Stimulated activated CD8-positive, alpha-beta memory T cell treated with anti-CD3 and anti-CD28 coated beads, Interleukin-7, amount 100 ng/mL, for 1 hour (primary cell): ENCODE measurements around the gene SLAIN1.
A peak's percentile ranks its signal among the peaks of the same experiment; 100 is the strongest.

Experiments used
- DNase-seq, 2 donors: peaks; one replicate each; pipeline ENCODE4 v3.0.0-alpha.2; 2020; ENCODE audit warnings: low read depth in 2 of 2

SLAIN1 gene

DNA sequence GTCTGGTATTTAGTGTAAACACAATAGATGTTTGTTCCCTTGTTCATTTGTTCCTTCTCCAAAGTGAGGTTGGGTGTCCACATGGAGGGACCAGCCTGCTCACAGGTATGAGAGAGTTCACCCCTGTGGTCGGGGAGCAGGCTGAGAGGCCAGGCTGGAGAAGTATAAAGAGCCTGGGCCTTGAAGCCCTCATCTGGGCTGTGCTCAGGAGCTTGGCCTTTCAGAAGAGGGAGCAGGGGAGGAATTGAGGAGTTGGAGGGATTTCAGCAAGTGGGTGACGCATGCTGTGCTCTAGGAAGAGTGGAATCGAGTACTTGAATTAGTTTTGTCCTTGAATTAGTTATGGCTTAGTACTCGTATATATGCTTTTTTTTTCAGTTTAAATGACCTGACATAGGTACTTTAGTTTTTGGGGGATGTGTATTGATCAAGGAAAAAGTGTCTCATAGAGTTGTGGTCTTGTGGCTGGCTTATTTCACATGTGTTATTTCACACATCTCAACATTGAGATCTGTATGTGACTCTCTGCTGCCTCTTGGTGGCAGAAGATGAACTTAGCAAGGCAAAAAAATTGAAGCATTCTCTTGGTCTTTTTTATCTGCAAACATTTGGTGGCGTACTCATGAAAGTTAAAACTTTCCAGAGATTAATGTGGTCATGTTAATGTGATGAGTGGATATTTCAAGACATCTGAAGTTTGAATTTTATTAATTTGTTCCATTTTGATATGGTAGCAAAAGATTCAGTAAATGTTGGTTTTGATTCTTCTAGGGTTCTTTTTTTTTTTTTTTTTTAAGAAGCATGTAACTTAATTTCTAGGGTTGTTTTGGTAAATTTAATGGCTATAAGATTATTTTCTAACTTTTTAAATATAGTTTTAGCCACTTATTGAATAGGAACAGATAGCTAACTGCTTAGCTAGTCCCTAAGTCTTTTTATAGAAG lies 54.3 kb downstream of the SLAIN1 start:
- DNase-seq = peak in 1 of 2 donors; percentile 11

DNA sequence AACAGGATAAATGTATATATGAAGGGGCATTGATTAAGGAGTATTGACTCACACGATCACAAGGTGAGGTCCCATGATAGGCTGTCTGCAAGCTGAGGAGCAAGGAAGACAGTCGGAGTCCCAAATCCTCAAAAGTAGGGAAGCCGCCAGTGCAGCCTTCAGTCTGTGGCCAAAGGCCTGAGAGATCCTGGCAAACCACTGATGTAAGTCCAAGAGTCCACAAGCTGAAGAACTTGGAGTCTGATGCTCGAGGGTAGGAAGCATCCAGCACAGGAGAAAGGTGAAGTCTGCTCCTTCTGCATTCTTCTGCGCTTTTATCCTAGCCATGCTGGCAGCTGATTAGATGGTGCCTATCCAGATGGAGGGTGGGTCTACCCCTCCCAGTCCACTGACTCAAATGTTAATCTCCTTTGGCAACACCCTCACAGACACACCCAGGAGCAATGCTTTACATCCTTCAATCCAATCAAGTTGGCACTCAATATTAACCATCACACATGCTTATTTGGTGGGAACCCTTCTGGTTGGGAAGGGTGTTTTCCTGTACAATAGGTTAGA lies 55.1 kb downstream of the SLAIN1 start:
- no peak for DNase-seq

DNA sequence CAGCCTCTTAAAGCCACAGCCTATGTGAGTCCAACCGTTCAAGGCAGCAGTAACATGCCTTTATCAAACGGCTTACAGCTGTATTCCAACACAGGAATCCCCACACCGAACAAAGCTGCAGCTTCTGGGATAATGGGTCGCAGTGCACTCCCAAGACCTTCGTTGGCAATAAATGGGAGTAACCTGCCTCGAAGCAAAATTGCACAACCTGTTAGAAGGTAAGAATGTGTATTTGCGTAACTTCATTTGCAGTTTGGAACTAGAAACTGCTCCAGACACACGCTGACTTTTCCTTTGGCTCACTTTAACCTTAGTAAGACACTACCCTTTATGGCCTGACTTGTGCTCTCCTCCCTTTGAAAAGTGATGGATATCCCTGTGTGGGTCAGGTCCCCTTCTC lies 63.4 kb downstream of the SLAIN1 start:
- DNase-seq = no peak

DNA sequence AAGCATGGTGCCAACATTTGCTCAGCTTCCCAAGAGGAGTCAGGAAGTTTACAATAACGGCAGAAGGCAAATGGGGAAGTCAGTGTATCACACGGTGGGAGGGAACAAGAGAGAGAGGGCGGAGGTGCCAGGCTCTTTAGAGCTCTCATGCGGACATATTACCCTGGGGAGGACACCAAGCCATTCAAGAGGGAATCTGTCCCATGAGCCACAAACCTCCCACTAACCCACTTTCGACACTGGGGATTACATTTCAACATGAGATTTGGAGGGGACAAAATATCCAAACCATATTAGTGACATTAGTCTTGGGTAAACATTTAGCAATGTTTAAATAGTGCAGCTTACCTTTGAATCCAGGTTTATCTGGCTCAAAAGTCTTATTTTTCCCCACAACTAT lies 69.9 kb downstream of the SLAIN1 start:
- DNase-seq = no peak

DNA sequence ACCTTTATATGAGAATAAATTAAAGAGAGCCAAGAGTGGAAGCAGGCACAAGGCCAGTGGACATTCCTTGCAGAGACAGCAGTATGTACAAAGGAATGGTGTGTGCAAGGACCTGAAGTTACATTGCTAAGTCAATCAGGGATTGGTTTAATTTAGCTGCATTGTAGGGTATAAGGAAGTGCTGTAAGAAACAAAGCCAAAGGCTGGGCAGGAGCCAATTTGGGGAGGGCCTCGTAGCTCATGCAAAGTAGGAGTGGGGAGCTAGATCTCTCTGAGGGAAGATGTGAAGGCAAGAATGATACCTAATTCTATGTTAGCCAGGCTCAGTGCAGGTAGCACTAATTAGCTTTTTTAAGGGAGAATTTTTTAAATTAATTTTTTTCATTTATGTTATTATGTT lies 76.7 kb downstream of the SLAIN1 start:
- no peak for DNase-seq

DNA sequence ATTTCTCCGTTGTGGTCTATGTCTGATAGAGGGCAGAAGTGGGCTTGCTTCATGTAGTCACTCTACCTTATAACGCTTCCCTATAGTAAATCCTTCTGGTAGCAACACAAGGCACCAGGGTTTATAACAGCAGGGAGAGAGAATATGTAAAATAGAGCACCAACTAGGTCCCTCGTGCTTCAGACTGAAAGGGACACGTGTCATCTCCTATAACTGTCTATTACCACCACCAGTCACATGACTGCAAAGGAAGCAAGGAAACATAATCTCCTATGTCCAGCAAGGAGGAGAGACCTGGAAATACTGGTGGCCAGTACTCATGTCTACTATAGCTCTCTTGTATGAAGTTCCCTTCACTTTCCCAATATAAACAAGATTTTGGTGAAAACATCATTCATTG lies 79.2 kb downstream of the SLAIN1 start:
- DNase-seq = no peak

DNA sequence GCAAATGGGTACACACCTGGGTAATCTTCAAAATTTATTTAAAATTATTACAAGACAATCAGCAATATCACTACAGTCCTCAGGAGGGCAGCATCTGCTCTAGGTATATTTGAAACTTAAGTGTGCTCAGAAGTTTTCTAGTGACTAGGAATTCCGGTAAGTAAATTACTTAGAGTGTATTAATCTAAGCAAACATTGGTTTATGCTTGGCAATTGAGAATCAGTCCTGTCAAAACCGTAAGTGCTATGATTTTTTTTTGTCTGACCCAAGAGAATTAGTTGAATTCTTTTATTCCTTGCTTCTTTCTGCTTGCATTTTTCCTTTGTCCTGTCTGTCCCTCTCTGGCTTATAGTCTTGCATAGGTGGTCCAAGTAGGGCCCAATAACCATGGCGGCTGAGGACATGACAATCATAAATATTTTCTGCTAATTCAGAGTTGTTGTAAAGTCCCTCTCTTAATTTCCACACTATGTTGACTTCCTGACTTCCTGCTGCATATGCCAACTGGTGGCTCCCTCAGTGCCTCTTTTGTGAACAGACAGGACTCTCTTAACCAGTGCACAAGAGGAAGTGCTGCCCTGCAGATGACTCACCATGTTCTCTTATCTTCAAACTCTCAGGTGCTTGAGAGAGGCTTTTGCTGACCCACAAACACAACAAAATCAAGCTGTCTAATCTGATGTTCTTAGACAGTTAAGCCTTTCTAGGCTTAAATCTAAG lies 82.2 kb downstream of the SLAIN1 start:
- no peak for DNase-seq

DNA sequence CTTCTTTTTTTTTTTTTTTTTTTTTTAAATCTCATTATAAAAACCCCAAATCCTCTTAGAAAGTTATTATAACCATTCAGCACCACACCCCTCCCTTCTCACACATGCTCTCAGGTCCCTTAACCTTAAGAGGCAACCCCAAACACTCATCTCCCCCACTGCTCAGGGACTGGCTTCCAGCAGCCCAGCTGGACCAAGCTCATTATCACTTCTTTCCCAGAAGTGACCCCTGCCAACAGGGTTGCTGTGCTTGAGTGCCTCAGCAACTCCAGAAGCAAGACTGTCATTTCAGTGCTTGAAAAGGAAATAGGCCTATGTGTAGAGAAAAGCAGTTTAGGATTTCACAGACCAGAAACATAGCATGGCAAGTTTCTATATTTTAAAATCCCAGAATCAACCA lies 84.3 kb downstream of the SLAIN1 start:
- DNase-seq = no peak

DNA sequence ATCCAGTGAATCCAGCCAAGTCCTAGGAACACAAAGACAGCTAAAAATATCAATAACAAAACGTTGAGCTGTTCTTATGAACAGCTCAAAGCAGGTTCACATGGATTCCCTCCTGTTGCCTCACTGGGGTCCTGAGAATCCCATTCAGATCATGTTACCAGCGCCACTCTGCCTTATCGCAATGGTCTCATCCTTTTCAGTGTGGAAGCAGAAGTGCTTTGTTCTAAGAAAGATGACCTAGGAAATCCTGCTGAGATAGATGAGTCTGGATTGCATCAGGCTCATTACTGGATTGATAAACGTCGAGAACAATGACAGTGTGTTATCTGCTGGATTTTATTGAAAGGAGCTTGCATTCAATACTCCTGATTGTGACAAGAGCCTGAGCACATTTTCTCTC lies 87.0 kb downstream of the SLAIN1 start:
- no peak for DNase-seq

DNA sequence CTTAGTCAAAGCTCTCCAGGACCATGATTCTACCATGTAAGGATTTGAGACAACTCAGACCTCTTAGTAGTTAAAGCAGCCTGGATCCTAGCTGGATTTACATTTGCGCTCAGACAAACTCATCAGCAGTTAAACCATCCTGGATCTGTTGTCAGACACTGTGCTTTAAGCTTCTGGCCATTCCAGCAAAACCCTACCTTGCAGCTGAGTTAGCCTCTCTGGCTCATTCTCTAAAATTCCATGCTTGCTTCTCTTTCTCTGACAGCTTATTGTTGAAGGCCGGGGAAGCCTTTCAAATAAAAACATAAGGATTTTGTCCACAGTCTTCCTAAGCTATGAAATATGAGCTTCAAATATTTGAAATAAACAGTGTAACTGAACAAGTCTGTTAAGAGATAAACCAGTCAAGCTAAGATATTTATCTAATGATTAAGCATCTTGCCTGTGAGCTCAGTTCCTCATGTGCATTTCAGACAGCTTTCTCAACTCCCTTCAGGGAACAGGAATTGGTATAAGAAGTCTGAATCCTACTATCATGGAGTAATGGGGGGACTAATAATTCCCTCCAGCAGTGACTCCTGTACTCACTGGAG lies 89.3 kb downstream of the SLAIN1 start:
- DNase-seq = no peak

DNA sequence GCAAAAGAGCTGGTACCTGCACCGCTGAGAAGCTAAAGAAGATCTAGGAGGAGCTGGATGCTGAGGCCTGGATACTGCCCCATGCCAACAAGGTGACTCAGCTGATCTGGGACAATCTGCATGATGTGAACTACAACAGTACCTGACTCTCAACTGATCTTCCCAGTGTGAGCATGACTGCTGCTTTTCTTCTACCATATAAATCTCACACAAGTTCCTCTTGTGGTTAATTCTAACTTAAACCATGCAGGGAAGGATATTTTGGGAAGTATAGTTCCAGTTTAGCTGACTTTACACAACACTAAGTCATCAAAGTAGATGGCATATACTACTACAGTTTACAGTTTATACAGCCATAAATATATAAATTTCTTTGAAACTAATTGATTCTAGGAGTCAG lies 91.9 kb downstream of the SLAIN1 start:
- DNase-seq = no peak

DNA sequence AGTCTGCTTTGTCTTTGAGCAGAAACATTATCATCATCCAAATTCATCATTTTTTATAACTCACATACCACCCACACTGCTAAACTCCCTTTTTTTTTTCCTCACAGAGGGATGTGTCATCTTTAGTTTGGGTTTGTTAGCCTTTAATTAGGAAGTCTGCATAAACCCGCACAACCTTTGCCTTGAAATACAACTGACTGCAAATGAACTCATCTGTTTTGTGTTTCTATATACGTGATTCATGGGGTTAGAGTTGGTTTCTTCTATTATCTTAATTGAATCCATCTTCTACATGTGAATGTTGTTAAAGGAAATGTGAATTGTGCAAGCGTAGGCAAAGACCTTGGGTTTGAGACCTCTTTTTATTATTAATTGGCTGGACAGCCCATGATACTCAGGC lies 102.7 kb downstream of the SLAIN1 start:
- DNase-seq = no peak

DNA sequence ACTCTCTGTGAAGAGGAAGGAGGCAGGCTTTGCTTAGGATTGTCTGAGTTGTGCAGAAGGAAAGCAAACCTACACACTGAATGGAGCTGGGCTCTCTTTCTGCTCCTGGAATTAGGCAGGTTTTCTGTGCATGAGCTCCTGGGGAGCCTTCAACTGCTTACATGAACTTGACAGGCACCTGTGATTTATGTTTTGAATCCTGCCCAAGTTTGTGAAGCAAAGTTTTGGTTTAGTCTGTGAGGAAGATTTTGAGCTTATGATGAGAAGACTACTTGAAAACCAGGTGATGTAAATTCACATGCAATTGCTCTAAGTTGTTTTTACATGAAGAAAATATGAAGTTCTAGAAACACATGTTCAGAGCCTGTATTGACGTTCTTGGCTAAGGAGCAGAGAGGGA lies 109.0 kb downstream of the SLAIN1 start:
- no peak for DNase-seq

DNA sequence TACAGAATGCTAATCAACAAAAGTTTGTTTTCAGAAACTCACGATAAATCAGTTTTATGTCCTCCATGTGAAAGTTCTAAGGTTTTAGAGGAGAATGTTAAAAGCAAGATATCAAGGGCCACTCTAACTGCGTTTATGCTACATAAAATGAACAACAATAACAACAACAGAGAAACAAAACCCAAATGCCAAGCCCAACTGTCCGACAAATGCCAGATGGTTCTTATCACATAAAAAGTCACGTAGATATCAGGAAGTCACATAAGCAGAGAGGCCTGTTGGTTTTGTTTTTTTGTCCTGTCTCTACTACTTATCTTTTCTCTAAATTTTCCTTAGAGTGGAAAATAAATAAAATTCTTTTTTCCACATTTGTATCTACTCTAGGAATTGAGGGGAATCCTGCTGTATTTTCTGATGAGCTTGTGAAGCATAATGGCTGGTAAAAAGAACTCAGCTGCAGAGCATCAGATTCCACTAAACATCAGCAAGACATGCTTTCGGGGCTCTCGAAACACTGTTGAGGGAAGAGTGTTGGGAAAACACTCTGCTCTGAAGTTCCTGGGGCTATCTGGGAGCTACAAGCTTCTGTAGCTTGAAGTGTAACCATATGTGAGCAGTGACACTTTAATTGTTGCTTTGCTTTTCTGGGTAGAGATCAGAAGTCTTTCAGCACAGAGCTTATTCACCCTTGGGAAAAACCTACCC lies 110.1 kb downstream of the SLAIN1 start:
- no peak for DNase-seq

DNA sequence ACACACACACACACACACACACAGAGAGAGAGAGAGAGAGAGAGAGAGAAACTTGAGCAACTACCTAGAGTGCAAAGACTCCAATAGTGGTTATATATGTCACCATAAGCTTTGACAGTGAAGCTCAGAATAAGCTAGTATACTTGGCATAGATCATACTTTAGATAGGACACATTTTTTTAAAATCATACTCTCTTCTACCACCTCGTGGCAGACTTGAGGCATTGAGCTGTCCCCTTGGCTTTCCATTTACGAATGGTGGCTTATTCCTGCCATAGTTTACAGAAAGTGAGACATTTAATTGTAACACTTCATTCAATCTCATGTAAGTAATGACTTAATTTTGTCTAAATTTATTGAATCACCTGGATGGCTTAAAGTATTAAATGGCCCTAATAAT lies 112.9 kb downstream of the SLAIN1 start:
- no peak for DNase-seq

DNA sequence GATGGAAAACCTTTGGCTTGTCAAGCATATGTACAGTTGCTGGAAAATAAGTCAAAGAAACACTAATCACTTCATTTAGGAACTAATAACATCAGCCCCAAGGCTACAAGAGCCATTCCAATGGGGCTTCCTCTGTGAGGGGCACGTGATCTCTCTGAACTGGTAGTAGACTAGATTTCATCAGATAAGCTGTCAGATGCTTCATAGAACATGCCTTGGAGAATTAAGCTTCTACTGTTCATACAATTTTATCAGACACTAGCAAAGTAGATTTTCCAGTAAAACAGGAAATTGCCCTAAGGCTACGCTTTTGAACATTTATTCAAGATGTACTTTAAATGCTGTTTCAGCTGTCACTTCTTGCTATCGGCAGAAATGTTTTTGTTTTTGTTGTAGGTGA lies 113.4 kb downstream of the SLAIN1 start:
- DNase-seq = no peak

DNA sequence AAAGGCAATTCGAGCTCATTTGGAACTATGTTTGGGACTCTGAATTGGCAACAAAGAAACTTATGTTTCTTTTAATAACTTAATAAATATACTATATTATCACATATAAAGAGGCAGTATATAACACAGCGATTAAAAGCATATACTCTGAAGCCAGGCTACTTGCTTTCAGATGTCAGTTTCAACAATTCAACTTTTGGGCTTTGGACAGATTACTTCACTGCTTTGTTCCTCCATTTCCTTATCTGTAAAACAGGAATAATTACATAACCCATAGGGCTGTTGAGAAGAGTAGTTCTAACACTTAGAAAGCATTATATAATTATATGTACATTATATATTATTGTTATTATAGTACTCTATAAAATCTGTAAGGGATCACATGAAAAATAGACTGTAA lies 113.9 kb downstream of the SLAIN1 start:
- DNase-seq = no peak

DNA sequence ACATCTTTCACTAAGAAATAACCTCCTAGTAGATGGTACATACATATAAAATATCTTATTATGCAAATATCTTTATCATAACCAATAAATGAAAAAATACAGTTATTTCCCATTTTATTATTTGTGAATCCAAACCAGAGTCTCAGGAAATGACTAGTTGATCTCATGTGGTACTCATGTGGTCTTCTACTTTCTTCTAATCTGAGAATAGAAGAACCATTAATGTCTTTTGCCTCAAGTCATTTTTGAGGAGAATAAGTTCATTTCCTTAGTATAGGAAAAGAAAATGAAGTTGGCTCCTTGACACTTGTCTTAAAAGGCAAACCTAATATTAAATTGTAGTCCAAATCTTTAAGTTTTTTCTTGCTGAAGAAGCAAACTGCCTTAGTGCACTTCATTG lies 114.5 kb downstream of the SLAIN1 start:
- DNase-seq = no peak
